NT2/D1 (cell line): ENCODE measurements around the gene TFDP1.

Experiments used
- SUZ12 ChIP-seq: IDR thresholded peaks from 2 replicates; pipeline ENCODE4 v1.6.1; 2011; ENCODE audit not compliant: insufficient read length, insufficient read depth; ENCODE audit errors: extremely low read depth
- ZNF274 ChIP-seq: IDR thresholded peaks from 2 replicates; pipeline ENCODE4 v1.6.1; 2011; ENCODE audit warnings: mild to moderate bottlenecking, low read depth, low read length

- TF ChIP-seq ZNF274 (no peak), SUZ12 (no peak)
Observed at GRCh38 chr13:113608967-113609533, 24.5 kb downstream of the TFDP1 start.
